HG03558 (cell line): ENCODE results near the gene CLK1.
A peak's percentile ranks its signal among the peaks of the same experiment; 100 is the strongest.
"Not testable (repeated sequence)": the region's sequence is repeated elsewhere in the genome, so short reads cannot be mapped to it uniquely, and the experiment has no call there.

Experiments
- ATAC-seq: cut with Tn5 transposase; IDR thresholded peaks from one replicate; pipeline ENCODE4 v1.9.1; 2021; ENCODE audit warnings: moderate number of reproducible peaks; ENCODE audit not compliant: unreplicated experiment; ENCODE audit errors: extremely low read depth

Gene CLK1

DNA sequence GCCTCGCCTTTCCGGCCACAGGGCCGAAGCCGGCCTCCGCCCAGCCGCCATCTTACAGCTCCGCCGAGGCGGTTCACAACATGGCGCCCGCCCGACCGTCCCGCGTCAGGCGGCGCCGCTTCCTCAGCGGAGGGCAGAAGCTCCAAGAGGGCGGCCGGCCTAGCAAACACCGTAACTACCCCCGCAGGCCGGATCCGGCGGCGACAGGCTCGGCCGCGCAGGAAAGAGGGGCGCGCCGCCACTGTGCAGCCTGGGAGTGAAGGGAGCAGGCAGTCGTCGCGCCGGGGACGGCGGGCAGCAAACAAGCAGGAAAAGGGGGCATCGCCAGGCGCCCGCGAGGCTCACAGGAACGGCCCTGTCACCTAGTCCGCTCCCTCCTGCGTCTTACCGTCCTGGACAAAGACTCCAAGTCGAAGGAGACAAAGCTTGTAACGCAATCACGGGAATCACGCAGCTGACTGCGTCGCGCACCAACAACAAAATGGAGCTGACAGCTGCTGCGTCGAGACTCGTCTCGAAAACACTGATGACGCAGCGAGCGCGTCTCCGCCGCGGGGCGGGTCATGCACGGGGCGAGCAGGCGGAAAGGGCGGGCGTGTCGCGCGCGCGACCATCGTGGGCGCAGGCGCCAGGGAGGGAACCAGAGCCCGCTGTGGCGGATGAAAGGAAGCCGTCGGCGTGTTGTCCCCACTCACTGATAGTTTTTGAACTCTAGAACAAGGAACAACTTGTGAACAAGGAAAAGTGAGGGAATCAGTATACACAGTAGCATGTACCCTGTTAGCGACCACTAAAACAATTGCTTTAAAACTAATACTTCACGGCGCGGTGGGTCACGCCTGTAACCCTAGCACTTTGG is at the start of gene CLK1:
Gene CLK1 (minus strand): TSS at position 483 of the 859 bp plus-strand sequence. CDS start 2,796 bp downstream, outside the sequence.
- peak; percentile 63 for ATAC-seq

DNA sequence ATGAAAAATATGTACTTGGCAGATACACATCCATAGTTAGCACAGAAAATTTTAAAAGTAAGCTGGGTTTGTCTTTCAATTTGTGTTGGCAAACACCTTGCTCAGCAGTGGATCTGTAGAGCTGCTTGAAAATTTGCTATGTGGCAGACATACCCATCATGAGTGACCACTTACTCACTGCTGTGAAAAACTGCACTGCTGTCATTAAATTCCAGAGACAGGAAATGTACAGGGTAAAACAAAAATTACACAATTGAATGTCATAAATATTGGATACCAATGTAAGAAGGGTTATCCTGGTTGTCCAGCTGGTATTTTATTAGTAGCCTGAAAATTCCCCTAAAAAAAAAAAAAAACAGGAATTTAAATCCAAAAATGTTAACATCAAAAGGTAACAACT is 49.2 kb upstream of the CLK1 start:
- ATAC-seq = no peak

DNA sequence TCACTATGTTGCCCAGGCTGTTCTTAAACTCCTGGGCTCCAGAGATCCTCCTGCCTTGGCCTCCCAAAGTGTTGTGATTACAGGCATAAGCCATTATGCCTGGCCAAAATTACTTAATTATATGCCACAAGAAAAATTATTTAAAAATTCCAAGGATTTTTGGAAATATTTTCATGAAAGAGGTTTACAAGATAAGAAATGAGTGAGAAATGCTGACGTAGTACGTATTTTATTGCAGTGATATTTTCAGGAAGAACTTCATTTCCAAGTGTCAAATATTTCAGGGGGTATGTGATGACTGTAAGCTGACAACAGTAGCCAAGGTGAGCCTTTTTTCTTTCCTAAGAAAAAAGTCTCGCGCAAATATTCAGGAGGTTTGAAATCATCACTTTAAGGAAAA is 45.5 kb upstream of the CLK1 start:
- no peak for ATAC-seq

DNA sequence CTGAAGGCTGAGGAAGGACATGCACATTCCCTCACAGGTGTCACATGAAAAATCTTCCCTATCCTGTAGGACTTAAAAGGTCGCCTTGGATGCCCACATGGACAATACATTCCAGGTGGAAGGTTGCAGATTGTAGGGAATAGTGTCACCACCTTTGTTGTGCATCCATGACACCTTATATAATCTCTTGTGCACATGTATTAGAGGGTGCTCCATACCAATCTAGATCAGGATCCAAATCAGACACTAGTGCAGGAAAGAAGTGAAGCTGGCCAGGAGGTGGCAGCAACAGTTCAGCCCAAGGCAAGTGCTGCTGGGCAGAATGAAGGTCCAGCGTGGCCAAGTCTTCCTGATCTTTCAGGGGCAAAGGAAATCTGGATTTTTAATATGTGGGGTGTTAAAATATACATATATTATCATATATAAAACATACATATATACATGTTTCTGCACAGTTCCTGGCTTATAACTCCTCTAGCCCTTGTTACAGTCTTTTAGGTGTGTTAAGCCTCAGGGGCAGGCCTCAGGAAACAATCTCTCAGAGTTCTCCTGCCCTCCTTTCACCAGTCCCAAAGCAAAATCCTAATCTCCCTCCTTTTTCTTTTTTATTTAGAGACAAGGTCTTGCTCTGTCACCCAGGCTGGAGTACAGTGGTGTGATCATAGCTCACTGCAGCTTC is 41.3 kb upstream of the CLK1 start:
- no peak for ATAC-seq

DNA sequence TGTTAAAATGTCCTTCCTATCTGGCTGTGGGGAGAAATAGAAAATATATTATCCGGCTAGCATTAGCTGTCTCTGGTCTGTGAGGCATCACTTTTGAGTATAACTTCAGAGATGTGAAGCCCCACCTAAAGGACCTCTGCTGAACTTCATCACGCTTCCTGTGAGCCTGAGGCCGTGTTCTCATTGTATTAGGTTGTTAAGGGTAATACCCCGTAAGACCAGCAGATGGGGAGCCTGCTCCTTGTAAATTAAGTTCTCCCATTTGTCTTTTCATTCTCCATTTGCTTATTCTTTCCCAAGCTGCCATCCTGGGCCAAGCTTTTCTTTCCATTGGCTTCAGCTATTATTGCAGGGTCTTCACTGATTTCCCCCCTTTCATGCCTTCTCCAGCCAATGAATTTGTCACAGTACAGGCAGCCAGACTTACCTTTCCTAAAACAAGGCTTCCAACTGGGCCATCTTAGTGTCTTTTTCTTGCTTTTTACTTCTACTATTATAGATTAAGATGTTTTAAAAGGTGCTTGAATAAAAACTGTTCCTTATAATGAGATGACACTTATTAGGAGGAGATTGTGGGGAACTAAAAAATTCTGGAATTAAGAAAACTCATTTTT is 37.1 kb upstream of the CLK1 start:
- peak; percentile 91 for ATAC-seq

DNA sequence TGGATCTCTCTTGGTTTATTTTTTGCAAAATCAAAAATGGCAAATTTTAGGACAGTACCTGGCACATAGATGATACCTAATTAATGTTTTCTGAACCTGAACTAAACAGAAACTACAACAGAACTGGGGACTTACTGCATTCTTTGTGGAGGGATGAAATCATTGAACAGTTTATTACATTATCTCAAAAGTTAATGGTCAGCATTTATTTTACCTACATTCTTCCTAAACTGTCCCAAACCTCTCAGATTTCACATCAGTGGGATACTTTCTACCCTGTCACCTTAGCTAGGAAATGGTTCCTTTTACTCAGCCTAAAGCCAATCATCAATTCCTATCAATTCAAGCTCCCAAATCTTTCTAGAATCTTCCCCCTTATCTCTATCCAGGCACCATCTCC is 35.0 kb upstream of the CLK1 start:
- no peak for ATAC-seq

DNA sequence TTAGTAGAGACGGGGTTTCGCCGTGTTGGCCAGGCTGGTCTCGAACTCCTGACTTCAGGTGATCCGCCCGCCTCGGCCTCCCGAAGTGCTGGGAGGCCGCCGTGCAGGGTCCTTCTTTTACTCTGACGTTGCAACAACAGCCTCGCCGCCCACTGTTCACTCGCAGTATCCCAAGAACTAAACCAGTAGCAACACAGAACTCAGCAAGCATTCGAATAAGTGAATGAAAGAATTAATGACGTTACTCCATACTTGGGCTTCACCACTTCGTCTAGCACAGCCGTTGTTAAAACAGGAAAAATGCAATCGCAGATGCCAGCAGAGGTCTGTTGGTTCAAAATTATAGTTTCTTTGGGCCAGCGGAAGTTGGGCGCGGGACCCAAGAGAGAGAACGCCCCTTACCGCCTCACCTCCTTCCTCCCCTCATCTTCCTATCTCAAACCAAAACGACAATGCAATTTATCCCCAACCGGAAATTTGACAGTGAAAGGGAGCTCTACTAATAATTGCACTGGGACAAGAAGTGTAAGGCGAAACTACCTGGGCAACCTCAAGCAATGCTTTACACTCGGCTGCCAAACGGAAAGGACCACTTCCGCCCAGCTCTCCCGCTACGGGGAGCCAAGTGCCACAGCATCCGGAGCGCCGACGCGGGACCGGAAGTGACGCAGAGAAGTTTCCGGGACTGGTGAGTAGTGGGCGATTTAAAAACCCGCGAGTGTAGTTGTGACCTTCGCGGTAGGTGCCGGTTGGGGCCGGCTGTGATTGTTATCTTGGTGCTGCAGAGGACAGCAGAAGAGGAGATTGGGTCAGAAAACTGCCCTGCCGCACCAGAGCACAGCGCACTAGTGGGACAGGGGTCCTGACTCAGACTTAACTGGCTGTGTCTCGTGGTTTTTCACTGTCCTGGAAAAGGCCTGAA is 24.5 kb upstream of the CLK1 start, which contains the start of the genes NIF3L1 and PPIL3:
Gene NIF3L1 (plus strand): TSS at position 668 of the 922 bp plus-strand sequence. CDS start 2,573 bp downstream, outside the sequence.
Gene PPIL3 (minus strand): TSS at position 374 of the 922 bp plus-strand sequence. CDS start 1,462 bp downstream, outside the sequence.
- ATAC-seq = peak; percentile 77

DNA sequence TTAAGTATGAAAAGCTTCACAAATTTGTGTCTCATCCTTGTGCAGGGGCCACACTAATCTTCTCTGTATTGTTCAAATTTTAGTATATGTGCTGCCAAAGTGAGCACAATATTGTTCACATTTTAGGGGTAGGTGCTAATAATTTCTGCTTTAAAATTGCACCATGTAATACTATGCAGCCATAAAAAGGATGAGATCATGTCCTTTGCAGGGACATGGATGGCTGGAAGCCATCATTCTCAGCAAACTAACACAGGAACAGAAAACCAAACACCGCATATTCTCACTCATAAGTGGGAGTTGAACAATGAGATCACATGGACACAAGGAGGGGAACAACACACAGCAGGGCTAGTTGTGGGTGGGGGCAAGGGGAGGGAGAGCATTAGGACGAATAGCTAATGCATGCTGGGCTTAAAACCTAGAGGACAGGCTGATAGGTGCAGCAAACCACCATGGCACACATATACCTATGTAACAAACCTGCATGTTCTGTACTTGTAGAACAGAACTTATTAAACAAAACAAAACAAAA is 17.3 kb upstream of the CLK1 start:
- ATAC-seq = not testable (repeated sequence)

DNA sequence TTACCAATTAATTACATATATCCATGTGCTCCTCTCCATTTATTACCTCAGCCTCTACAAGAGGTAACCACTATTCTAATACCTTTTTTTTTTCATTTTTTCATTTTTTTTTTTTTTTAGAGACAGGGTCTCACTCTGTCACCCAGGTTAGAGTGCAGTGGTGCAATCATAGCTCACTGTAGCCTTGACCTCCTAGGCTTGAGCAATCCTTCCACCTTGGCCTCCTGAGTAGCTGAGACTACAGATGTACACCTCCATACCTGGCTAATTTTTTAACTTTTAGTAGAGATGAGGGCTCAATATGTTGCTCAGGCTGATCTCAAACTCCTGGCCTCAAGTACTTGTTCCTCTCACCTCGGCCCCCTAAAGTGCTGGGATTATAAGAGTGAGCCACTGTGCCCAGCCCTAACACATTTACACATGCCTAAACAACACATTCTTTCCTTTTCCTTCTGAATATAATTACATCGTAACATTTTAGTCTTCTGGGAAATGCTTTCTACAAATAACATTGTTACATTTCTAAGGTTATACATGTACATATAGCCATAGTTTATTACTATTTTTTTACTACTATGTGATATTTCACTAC is 13.9 kb upstream of the CLK1 start:
- ATAC-seq = no peak

DNA sequence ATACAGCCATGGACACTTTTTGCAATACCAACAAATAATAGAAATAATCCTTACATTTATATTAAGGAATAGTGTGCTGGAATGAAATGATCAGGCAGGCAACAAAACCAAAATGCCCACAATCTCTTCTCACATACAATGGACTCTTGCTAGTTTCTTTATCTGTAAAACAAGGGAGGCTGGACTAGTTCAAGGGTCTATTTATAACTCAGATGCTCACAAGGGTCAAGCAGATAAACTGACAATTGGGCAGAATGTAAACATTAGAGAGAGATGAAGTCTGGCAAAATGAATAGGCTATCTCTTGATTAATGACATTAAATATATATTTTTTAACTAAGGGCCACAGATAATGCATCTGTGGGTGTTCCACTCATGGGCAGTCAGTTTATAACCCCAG is 13.0 kb upstream of the CLK1 start:
- ATAC-seq = no peak

DNA sequence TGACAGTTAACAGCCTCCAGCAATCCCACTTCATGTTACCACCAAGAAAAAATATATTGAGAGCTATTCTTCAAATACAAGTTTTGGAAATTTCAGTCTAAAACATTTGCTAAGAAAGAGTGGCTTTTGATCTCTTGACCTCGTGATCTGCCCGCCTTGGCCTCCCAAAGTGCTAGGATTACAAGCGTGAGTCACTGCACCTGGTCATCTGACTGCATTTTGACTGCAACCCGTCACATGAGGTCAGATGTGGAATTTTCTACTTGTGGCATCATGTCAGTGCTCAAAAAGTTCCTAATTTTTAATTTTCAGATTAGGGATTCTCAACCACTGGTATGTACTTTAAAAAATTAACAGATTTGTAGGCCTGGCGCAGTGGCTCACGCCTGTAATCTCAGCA is 9.1 kb upstream of the CLK1 start:
- ATAC-seq = no peak

DNA sequence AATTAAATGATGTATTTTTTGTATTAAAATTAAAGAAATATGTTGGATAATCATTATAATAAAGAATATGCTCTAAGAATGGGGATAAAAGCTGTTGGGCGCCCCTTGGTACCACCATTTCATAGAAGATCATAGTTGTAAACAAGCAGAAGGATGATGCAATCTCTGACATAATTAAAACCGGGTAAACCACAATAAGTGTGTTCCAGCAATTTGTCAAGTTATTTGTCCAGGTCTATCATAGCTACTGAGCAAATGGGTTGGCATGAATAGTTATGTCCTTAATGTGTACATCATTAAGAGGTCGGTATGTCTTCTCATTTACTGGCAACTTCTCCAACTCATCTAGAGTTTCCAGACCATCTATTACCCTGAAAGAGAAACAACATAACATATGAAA is 6.7 kb upstream of the CLK1 start:
- ATAC-seq = no peak

DNA sequence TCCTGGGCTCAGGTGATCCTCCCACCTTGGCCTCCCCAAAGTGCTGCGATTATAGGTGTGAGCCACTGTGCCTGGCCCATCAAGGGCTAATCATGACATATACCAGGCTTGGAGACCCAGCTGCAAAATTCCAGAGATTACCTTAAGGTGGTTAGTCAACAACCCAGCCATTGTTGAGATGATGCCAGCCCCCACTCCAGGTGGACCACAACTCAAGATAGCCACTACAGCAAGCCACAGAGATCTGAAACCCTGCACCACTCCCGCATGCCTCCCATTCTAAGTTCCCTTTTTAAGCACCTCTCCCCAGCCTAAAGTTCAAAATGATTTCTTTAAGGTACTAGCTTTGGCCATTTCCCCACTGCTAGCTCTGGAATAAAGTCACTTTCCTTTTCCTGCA is 4.6 kb upstream of the CLK1 start:
- no peak for ATAC-seq

DNA sequence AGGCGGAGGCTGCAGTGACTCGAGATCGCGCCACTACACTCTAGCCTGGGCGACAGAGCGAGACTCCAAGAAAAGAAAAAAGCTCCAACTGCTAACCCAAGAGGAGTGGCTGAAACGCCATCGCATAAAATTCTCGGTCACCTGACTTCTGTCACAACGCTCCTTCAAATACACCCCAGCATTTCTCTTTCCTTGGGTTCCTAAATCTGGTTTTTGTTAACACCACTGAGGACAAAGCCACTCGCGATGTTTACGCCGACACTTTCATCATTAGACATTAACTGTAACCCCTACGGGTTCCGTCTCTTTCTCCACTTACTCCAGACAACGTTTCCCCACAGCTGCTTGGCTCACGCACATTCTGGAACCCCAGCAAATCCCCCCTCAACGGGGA is 679 bp downstream of the CLK1 start:
- no peak for ATAC-seq

DNA sequence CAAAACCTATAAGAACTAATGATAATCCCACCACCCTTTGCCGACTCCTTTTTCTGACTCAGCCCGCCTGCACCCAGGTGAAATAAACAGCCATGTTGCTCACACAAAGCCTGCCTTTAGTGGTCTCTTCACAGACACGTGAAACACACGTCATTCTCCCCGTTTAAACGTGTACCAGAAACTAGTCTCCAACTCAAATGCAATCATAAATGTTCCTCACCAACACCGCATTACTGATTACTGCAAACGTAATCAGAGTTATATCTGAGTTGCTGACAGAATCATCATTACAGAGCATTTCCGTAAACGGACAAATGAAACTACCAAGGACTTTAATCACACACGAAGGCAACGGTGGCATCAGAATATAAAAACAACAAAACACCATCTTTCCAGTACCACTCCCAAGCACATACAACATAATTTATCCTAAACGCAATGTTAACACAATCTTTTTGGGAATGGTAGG is 1.9 kb downstream of the CLK1 start:
- ATAC-seq = no peak

DNA sequence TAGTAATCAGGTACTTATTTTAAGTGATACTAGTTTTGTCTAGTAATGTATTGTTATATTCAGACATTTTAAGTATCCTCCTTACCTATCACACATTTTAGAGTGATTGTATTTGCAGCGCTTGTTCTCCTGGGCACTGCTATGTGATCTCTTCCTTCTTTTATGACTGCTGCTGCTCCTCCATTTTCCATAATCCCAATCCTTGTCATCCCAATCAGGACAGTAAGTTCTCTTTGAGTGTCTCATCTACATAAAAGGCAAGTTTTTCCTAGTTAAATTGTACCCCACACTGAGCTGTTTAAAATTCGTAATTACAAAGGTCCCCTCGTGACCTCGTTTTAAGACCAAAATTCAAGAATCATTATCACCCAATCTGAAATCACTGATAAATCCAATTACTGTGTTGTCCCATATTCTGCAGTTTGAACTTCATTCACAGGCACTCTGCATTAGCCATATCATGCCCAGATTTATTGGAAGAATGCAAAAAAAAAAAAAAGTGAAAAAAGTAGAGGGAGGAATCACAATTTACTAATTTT is 2.8 kb downstream of the CLK1 start:
- no peak for ATAC-seq

DNA sequence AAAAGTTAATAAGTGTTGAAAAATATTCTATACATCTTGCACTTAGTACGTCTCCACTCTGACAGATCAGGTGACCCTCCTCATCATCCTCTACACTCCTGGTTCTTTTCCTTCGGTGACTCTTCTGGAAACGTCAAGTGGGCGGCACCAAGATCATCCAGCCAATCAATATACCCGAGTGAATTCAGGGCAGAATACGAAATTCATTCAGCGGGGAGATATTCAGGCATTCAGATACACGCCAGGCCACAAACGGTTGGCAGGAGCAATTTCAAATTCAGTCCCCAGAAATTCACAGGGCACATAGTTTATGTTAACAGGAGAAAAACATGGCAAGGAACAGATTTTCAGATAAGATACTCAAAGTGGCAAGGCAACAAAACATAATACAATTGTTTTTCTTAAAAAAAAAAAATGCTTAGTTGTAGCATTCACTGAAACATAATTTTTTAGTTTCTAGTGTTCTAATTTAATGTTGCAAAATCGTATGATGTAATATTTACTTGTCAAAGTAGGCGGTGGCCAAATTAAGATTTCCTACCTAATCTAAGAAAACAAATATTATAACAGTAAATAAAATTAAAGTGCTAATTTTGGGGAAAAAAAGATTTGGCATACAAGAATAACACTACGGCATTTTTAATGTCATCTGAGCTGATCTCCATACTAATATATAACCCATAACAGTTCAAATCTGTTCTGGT is 4.2 kb downstream of the CLK1 start:
- ATAC-seq = no peak

DNA sequence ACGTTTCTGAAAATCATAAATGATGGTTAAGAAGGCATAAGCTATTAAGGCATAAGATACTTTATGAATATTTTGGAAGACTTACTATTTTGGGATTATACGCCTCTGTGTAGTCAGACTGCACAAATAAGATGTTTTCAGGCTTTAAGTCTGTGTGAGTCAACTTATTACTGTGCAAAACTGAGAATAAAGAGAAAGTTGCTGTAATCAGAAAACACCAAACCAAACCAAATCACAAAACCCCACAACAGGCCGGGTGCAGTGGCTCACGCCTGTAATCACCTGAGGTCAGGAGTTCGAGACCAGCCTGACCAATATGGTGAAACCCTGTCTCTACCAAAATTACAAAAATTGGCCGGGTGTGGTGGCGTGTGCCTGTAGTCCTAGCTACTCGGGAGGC is 7.7 kb downstream of the CLK1 start:
- no peak for ATAC-seq
